HL-60 (cell line): ENCODE data around the gene TBC1D1.

Source experiments
- DNase-seq, 2 experiments: peaks; one replicate each; pipeline ENCODE4 v3.0.0-alpha.2; 2010 to 2020; ENCODE audit warnings: low read depth in 1 of 2, low spot score in 1 of 2
- H3K27ac ChIP-seq: fragments of 250-450 bp; sonication (Bioruptor Pico); replicated peaks from 2 replicates; pipeline ENCODE4 v1.5.1; 2020; ENCODE audit warnings: mild to moderate bottlenecking, moderate library complexity
- H3K27me3 ChIP-seq: fragments of 250-450 bp; sonication (Bioruptor Pico); 2 replicates; pipeline ENCODE4 v1.5.1; 2021; ENCODE audit warnings: mild to moderate bottlenecking, moderate library complexity; ENCODE audit not compliant: insufficient read depth, poor library complexity, severe bottlenecking
- H3K4me3 ChIP-seq: replicated peaks from 2 replicates; pipeline ENCODE4 v1.5.1; 2011; ENCODE audit warnings: mild to moderate bottlenecking, control low read depth, low read length; ENCODE audit not compliant: insufficient read depth
- CTCF ChIP-seq: IDR thresholded peaks from one replicate; pipeline ENCODE4 v1.5.1; 2011; ENCODE audit warnings: low read length, control low read depth, inconsistent platforms; ENCODE audit not compliant: insufficient read depth
- GABPA ChIP-seq: IDR thresholded peaks from 2 replicates; pipeline ENCODE4 v1.6.1; 2012; ENCODE audit warnings: low read depth
- POLR2AphosphoS5 ChIP-seq: IDR thresholded peaks from 2 replicates; pipeline ENCODE4 v1.6.1; 2012; ENCODE audit warnings: low read depth
- REST ChIP-seq: IDR thresholded peaks from 2 replicates; pipeline ENCODE4 v1.6.1; 2012; ENCODE audit warnings: low read depth; ENCODE audit not compliant: insufficient replicate concordance
- SPI1 ChIP-seq: IDR thresholded peaks from 2 replicates; pipeline ENCODE4 v1.6.1; 2012; ENCODE audit warnings: low read depth, mild to moderate bottlenecking, borderline replicate concordance

The TBC1D1 gene

GRCh38 chr4:38008571-38009021, 117.7 kb downstream of the TBC1D1 start:
- no peak for DNase-seq
- TF ChIP-seq GABPA (no peak), REST (no peak), SPI1 (no peak), POLR2AphosphoS5 (no peak), CTCF (no peak)
- no peaks in the 10 kb centered on the region for H3K27me3 ChIP-seq
- no peak overlapping the region for H3K27ac ChIP-seq
- H3K4me3 ChIP-seq = no peak overlapping the region

GRCh38 chr4:38009421-38009820, 118.5 kb downstream of the TBC1D1 start:
- TF ChIP-seq GABPA (no peak), CTCF (no peak), REST (no peak), POLR2AphosphoS5 (no peak), SPI1 (no peak)
- H3K27ac ChIP-seq = no peak overlapping the region
- no peak for DNase-seq
- H3K4me3 ChIP-seq = no peak overlapping the region
- no peaks in the 10 kb centered on the region for H3K27me3 ChIP-seq

- no peaks in the 10 kb centered on the region for H3K27me3 ChIP-seq
- TF ChIP-seq GABPA = no peak
- TF ChIP-seq POLR2AphosphoS5 = no peak
- TF ChIP-seq CTCF = no peak
- no peak for TF ChIP-seq REST
- no peak for TF ChIP-seq SPI1
- no peak overlapping the region for H3K27ac ChIP-seq
- H3K4me3 ChIP-seq = no peak overlapping the region
- DNase-seq = no peak
Measured at GRCh38 chr4:38009949-38010348, 119.1 kb downstream of the TBC1D1 start.
